Heart right ventricle (tissue), 16 donors: ENCODE results near the gene CYSRT1. TPM values are rescaled to one million over a fixed set of nuclear protein-coding genes. Genes with fewer than 3 reads are reported as not detected.

Experiments
- ATAC-seq, 8 donors: fragments of 200-7000 bp; cut with Tn5 transposase; one replicate each; pipeline ENCODE4 v1.9.1; 2020; ENCODE audit warnings: mild to moderate bottlenecking in 8 of 8, moderate library complexity in 8 of 8, moderate number of reproducible peaks in 1 of 8
- DNase-seq, 2 donors: peaks; one replicate each; pipeline ENCODE4 v3.0.0-alpha.2; 2020
- H3K27ac ChIP-seq, 10 donors: fragments of 200-600 bp; sonication (generic) in 2 of 10; one replicate each; pipeline versions ENCODE4 v1.5.0 to v1.8.0; 2020 to 2022; ENCODE audit warnings: mild to moderate bottlenecking in 3 of 10
- H3K27me3 ChIP-seq, 7 donors: fragments of 200-600 bp; one replicate each; pipeline ENCODE4 v1.8.0; 2021 to 2022; ENCODE audit warnings: mild to moderate bottlenecking in 2 of 7
- H3K36me3 ChIP-seq, 9 donors: fragments of 200-600 bp; sonication (generic) in 1 of 9; one replicate each; pipeline versions ENCODE4 v1.5.0 to v1.8.0; 2020 to 2022; ENCODE audit warnings: mild to moderate bottlenecking in 2 of 9
- H3K4me1 ChIP-seq, 9 donors: fragments of 200-600 bp; sonication (generic) in 1 of 9; one replicate each; pipeline versions ENCODE4 v1.5.0 to v1.8.0; 2020 to 2022; ENCODE audit warnings: mild to moderate bottlenecking in 4 of 9
- H3K4me3 ChIP-seq, 10 donors: fragments of 200-600 bp; sonication (generic) in 2 of 10; one replicate each; pipeline versions ENCODE4 v1.5.0 to v1.8.0; 2020 to 2022; ENCODE audit warnings: mild to moderate bottlenecking in 7 of 10, moderate library complexity in 2 of 10
- H3K9me3 ChIP-seq, 11 donors: fragments of 200-600 bp in 10 of 11; sonication (generic) in 2 of 11; one replicate each; pipeline versions ENCODE4 v1.5.0 to v1.8.0; 2013 to 2022; ENCODE audit warnings: mild to moderate bottlenecking in 2 of 11, control low read depth in 1 of 11, moderate library complexity in 1 of 11
- CTCF ChIP-seq, 9 donors: fragments of 200-600 bp; sonication (generic) in 2 of 9; IDR thresholded peaks; one replicate each; pipeline versions ENCODE4 v1.5.0 to v1.8.0; 2021 to 2022; ENCODE audit warnings: antibody characterized with exemption in 9 of 9, mild to moderate bottlenecking in 5 of 9, moderate library complexity in 1 of 9
- WGBS, 2 donors: extraction: QIAGEN DNeasy Blood & Tissue Kit; methylation state at CpG; one replicate each; pipeline ENCODE4 v1.1.7; 2013; ENCODE audit warnings: inconsistent platforms in 1 of 2; 5-methylcytosine and 5-hydroxymethylcytosine counted together
- intact Hi-C, 10 donors: fragments of 100-400 bp; cut with DNase I; formaldehyde crosslinking; loops; one replicate each; pipeline versions ENCODE4 v1.11.1 to v1.14.2; 2022
- polyA plus RNA-seq, 2 donors: library from polyadenylated mRNA; stranded (reverse); fragments of 200-250 nt; gene quantifications; one replicate each; pipeline ENCODE4 v1.2.3, GENCODE V29; 2013
- total RNA-seq, 10 donors: library from RNA; stranded (reverse); fragmentation: NEBNext Ultra II Directional in 3 of 10; extraction: Animal tissue kit (Norgen Biotek cat#: 25700) in 3 of 10; gene quantifications; one replicate each; pipeline versions ENCODE4 v1.2.1 to v1.2.4, GENCODE V29; 2021 to 2023
- donor health status: Arrhythmogenic right ventricular cardiomyopathy.
- donor health status: ischemic (EF 13 %, LVEDD 7.1; RV severe dilation, severe dysfunction).
- donor health status: healthy with polysubstance abuse.
- donor health status: DM: no; HTN: yes; CAD: no.
- donor health status: DM: no; HTN: no; CAD: no.
- donor health status: ischemic (EF 25% LVEDD 6.9; RV normal size, moderate dysfunction).
- donor health status: ischemic (EF 25% LVEDD 5.7; RV mildly dilated, moderate dysfunction).
- donor health status: healthy.
- donor health status: DM: yes; HTN: yes; CAD: no.
- donor health status: Ischemic cardiomyopathy.
- donor health status: ischemic (EF 35%, LVEDD 5.7; RV mildly dilated, moderate dysfunction).
- donor health status: nonischemic (EF 11% LVEDD 7.7; RV severe dilation, severe dysfunction).
- donor health status: DM: yes; HTN: yes; CAD: no.
- donor health status: PGD.
- donor health status: ischemic (EF 29% LVEDD 5.4; RV normal size, mild dysfunction).
- donor health status: nonischemic (EF 23%, LVEDD 6.1; RV moderate dilation, normal function).

Gene CYSRT1
- total and polyA plus RNA-seq, 12 donors: 0.19 to 0.71 (median 0.37) TPM; not detected in 4

DNA sequence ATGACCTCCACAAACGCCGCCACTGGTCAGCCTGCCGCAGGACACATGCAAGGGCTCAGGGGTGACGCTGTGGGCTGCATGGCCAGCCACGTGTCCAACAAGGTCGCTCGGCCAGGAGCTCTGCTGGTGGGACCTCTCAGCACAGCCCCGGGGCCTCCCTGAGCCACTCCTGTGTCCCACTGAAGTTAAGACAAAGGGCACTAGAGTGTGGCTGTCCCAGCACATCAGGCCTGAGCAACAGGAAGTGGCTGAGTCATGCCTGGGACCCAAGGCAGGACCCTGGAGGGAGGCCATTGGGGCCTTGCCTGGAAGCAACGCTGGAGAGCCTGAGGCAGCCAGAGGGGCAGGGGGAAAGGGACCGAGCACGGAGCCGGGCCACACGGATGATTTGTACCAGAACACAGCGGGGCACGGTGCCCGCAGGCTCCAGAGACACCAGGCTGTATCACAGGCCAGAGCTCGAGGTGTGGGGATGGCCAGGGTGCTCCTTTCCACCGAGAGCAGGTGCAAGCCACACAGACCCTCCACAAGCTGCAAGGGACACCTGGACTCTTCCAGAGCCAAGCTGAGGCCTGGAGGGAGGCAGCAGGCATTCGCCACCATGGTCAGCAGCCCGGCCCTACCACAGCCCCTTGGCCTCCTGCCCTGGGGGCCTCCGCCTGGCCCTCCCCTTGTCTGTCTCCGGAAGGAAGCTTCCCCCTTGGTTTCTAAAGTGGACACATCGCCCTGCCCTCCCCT lies 46.6 kb upstream of the CYSRT1 start:
- DNase-seq: no peak
- H3K27me3 ChIP-seq: peaks cover 0 to 17% (median 0%) of the 10 kb centered on the region in 7 donors
- WGBS, 2 donors: 83 to 86% methylated on average over 21 to 23 of the region's 23 CpGs
- H3K9me3 ChIP-seq: no peaks in the 10 kb centered on the region
- no peak for TF ChIP-seq CTCF (IDR thresholded peaks at IDR 0.05)
- ATAC-seq: no peak
- peaks cover 4 to 66% (median 36%) of the 10 kb centered on the region in 9 donors for H3K36me3 ChIP-seq
- no peak overlapping the region for H3K4me3 ChIP-seq
- intact Hi-C loops: loop anchor here in 1 of 10 donors (5.0 kb wide), 1 partner anchor 36 kb away; no protein-coding TSS in a partner anchor
- no peak overlapping the region for H3K27ac ChIP-seq
- H3K4me1 ChIP-seq: peaks cover 0 to 10% (median 0%) of the 10 kb centered on the region in 9 donors

- no peak overlapping the region for H3K27ac ChIP-seq
- intact Hi-C loops: loop anchor here in 1 of 10 donors (5.0 kb wide), 1 partner anchor 37 kb away; no protein-coding TSS in a partner anchor
- H3K9me3 ChIP-seq: no peaks in the 10 kb centered on the region
- TF ChIP-seq CTCF (IDR thresholded peaks at IDR 0.05): no peak
- peaks cover 4 to 73% (median 43%) of the 10 kb centered on the region in 9 donors for H3K36me3 ChIP-seq
- H3K4me1 ChIP-seq: peaks cover 0 to 5% (median 0%) of the 10 kb centered on the region in 9 donors
- peaks cover 0 to 13% (median 0%) of the 10 kb centered on the region in 7 donors for H3K27me3 ChIP-seq
- H3K4me3 ChIP-seq: no peak overlapping the region
- ATAC-seq (no peak), DNase-seq (no peak)
- WGBS, 2 donors: 91 to 93% methylated on average over 19 of the region's 19 CpGs
These were observed 45.9 kb upstream of the CYSRT1 start for GRCh38 chr9:137178939-137179630.

DNA sequence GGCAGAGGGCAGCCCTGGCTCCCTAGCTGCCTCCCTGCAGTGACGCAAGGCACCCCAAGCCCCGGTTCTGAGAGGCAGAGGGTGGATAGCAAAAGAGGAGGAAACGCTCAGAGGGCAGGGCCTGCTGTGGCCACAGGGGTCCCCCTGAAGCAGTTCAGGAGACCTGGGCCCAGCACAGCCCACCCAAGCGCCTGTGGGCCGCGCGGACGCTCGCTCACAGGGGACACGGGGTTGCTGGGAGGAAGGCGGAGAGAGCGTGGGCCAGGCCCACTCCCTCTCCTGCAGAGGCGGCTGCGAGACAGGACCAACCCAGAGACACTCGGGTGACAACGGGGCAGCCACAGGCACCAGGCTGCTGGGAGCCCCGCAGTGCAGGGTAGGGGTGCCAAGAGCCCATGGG lies 45.2 kb upstream of the CYSRT1 start:
- intact Hi-C loops: loop anchor here in 3 of 10 donors (5.0 to 10.0 kb wide), 2 partner anchors 37 to 45 kb away; partner anchors contain the start of gene GRIN1 (in 2 of the 3)
- DNase-seq (no peak), ATAC-seq (no peak)
- no peak overlapping the region for H3K27ac ChIP-seq
- no peaks in the 10 kb centered on the region for H3K9me3 ChIP-seq
- H3K4me3 ChIP-seq: no peak overlapping the region
- H3K27me3 ChIP-seq: peaks cover 0 to 10% (median 0%) of the 10 kb centered on the region in 7 donors
- whole genome bisulfite sequencing, 2 donors: 91 to 99% methylated on average over 17 of the region's 17 CpGs
- peaks cover 0 to 4% (median 0%) of the 10 kb centered on the region in 9 donors for H3K4me1 ChIP-seq
- no peak for TF ChIP-seq CTCF (IDR thresholded peaks at IDR 0.05)
- H3K36me3 ChIP-seq: peaks cover 4 to 75% (median 43%) of the 10 kb centered on the region in 9 donors

DNA sequence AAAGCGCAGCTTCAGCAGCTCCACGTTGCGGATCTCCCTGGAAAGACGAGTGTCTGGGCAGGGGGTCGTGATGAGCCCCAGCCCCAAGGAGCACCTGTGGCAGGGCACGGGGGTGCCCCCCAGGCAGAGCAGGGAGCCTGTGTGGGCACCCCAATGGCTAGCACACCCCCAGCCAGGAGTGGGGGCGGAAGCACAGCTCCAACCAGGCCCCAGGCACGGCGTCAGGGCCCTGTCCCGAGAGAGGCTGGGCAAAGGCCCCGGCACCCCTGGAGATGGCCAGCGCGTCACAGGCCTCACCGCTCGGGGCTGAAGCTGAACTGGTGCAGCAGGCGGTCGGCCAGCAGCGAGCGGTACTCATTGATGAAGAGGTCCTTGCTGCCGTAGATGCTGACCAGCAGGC lies 44.5 kb upstream of the CYSRT1 start:
- ATAC-seq: no peak
- Histone ChIP-seq H3K27ac (no peak overlapping the region), H3K4me1 (peaks cover 0 to 6% (median 0%) of the 10 kb centered on the region in 9 donors), H3K4me3 (no peak overlapping the region), H3K36me3 (peaks cover 4 to 82% (median 45%) of the 10 kb centered on the region in 9 donors), H3K9me3 (no peaks in the 10 kb centered on the region), H3K27me3 (peaks cover 0 to 2% (median 0%) of the 10 kb centered on the region in 7 donors)
- WGBS, 2 donors: 94 to 95% methylated on average over 20 of the region's 20 CpGs
- DNase-seq: no peak
- intact Hi-C loops: loop anchor here in 2 of 10 donors (10.0 kb wide), 1 partner anchor 46 kb away; the partner anchor contains the start of gene GRIN1 (in 2 of the 2)
- no peak for TF ChIP-seq CTCF (IDR thresholded peaks at IDR 0.05)
